Psoas muscle (tissue), 8 donors: ENCODE data around the gene FAM131C. TPM values are rescaled to one million over a fixed set of nuclear protein-coding genes. Genes with fewer than 3 reads are reported as not detected.

Experiments
- ATAC-seq, 4 donors: fragments of 200-7000 bp; cut with Tn5 transposase; one replicate each; pipeline ENCODE4 v1.9.1; 2020; ENCODE audit warnings: moderate library complexity in 3 of 4, mild to moderate bottlenecking in 2 of 4
- DNase-seq, 2 donors: peaks; one replicate each; pipeline ENCODE4 v3.0.0-alpha.2; 2020
- H3K27ac ChIP-seq: fragments of 200-600 bp; one replicate; pipeline ENCODE4 v1.8.0; 2022
- H3K27me3 ChIP-seq, 3 donors: fragments of 200-600 bp in 1 of 3; one replicate each; pipeline versions ENCODE4 v1.6.1 to v1.8.0; 2013 to 2022; ENCODE audit warnings: low read length in 2 of 3, mild to moderate bottlenecking in 2 of 3, moderate library complexity in 1 of 3; ENCODE audit not compliant: insufficient read depth in 3 of 3
- H3K36me3 ChIP-seq, 2 donors: fragments of 200-600 bp in 1 of 2; one replicate each; pipeline versions ENCODE4 v1.6.1 to v1.8.0; 2013 to 2022; ENCODE audit warnings: low read depth in 1 of 2, mild to moderate bottlenecking in 1 of 2, moderate library complexity in 1 of 2; ENCODE audit not compliant: insufficient read depth in 1 of 2
- H3K4me1 ChIP-seq: fragments of 200-600 bp; one replicate; pipeline ENCODE4 v1.8.0; 2022
- H3K4me3 ChIP-seq: fragments of 200-600 bp; one replicate; pipeline ENCODE4 v1.8.0; 2022; ENCODE audit warnings: mild to moderate bottlenecking
- H3K9me3 ChIP-seq: fragments of 200-600 bp; one replicate; pipeline ENCODE4 v1.8.0; 2022
- WGBS, 3 donors: extraction: QIAGEN DNeasy Blood & Tissue Kit; methylation state at CpG; one replicate each; pipeline versions ENCODE4 v1.1.6 to v1.1.7; 2013; 5-methylcytosine and 5-hydroxymethylcytosine counted together
- intact Hi-C, 2 donors: fragments of 100-400 bp; cut with DNase I; formaldehyde crosslinking; loops; one replicate each; pipeline versions ENCODE4 v1.11.0 to v1.14.2; 2022
- polyA plus RNA-seq, 3 donors: library from polyadenylated mRNA; stranded (reverse); fragments of 200-250 nt; gene quantifications; one replicate each; pipeline ENCODE4 v1.2.3, GENCODE V29; 2013
- total RNA-seq, 4 donors: library from RNA; stranded (reverse); fragmentation: NEBNext Ultra II Directional in 2 of 4; extraction: Animal tissue kit (Norgen Biotek cat#: 25700) in 2 of 4; gene quantifications; one replicate each; pipeline versions ENCODE4 v1.2.1 to v1.2.4, GENCODE V29; 2021 to 2023
- TF ChIP-seq, protein P1 (sequence below): fragments of 200-600 bp; IDR thresholded peaks from one replicate; pipeline ENCODE4 v1.8.0; 2022; ENCODE audit warnings: antibody characterized with exemption
- donor health status: healthy with polysubstance abuse.
- donor health status: DM: no; HTN: no; CAD: no; lungs with moderate emphysema.
- donor health status: Bipolar disorder and iron deficiency.
- donor health status: healthy.
- donor health status: DM: yes; HTN: yes; CAD: no.
- donor health status: DM: no; HTN: no; CAD: no.
- donor health status: DM: no; HTN: no; CAD: no.
- donor health status: DM: yes; HTN: yes; CAD: no.

FAM131C gene
- total and polyA plus RNA-seq, 7 donors: 0.01 to 0.51 (median 0.06) TPM; not detected in 4

DNA sequence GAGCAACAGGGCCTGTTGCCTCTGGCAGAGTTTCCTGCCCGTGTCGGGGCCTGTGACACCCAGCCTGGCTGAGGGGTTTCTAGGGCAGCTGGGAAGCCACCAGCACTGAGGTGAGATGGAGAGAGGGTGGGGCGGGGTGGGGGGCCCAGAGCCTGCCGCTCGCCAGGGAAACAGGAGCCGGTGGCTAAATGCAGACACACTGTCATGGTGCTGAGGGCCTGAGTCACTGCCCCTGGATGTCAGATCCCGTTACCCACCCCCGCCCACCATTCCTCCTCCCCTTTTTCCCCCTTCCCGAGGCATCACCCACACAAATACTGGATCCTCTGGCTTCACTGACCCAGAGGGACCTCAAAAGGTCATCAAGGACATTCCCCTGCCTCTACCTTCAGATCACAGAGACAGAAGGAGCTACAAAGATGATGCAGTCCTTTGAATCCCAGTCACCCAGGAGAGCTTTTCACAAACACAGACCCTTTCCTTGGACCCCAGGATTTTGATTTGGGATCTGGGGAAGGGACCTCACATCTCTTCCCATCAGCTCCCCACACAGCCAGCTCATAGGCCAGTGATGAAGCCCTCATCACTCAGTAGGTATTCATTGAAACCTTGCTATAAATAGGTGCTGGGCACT lies 53.7 kb downstream of the FAM131C start:
- no peaks in the 10 kb centered on the region for H3K36me3 ChIP-seq
- H3K9me3 ChIP-seq: no peaks in the 10 kb centered on the region
- peaks cover 38% of the 10 kb centered on the region for H3K4me1 ChIP-seq
- ATAC-seq: peak; percentile 43 to 60 (median 49)
- H3K4me3 ChIP-seq: peak overlapping the region; percentile 84
- TF ChIP-seq, protein P1, sequence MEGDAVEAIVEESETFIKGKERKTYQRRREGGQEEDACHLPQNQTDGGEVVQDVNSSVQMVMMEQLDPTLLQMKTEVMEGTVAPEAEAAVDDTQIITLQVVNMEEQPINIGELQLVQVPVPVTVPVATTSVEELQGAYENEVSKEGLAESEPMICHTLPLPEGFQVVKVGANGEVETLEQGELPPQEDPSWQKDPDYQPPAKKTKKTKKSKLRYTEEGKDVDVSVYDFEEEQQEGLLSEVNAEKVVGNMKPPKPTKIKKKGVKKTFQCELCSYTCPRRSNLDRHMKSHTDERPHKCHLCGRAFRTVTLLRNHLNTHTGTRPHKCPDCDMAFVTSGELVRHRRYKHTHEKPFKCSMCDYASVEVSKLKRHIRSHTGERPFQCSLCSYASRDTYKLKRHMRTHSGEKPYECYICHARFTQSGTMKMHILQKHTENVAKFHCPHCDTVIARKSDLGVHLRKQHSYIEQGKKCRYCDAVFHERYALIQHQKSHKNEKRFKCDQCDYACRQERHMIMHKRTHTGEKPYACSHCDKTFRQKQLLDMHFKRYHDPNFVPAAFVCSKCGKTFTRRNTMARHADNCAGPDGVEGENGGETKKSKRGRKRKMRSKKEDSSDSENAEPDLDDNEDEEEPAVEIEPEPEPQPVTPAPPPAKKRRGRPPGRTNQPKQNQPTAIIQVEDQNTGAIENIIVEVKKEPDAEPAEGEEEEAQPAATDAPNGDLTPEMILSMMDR: no peak
- peak overlapping the region; percentile 100 for H3K27ac ChIP-seq
- intact Hi-C loops: no loop called here
- WGBS, 3 donors: 12 to 38% (median 34%) methylated on average over 9 of the region's 9 CpGs
- no peaks in the 10 kb centered on the region for H3K27me3 ChIP-seq
- peak; percentile 81 to 95 for DNase-seq

DNA sequence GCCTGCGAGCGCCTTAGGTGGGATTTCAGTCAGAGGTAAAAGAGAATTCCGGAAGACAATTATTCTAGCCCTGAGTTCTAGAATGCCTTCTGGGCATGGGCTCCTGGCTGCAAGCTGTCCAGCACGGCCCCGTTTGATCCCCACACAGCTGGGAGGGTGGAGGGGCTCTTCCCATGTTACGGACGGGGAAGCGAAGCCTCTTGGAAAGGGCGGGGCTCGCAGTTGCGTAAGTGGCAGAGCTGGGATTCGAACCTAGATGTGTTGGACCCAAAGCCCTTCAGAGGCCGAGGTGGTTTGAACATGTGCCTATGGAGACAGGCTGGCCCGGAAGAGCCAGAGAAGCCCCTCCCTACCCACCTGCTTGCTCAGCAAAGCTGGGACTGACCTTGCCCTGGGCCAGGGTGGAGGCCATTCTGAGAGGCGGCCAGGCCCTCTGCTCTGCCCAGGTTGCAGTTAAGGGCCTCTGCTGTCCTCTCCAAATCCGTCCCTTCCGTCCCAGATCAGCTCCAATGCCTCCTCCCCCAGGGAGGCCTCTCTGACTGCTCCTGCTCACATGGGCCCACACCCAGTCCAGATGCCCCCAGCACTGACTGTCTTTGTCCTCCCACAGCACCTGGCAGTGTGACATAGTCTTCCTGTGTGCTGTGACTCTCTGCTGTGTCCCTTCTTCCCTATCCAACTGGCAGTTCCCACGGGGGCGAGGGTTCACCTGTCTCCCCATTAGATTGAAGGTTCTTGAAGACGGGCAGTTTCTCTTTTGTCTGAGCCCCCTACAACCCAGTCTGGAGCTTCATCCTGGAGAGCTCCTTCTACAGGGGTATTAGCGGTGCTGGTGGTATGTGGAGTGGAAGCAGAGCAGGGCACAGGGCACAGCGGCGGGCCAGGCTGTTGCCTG lies 54.5 kb downstream of the FAM131C start:
- WGBS, 3 donors: 29 to 39% (median 30%) methylated on average over 23 of the region's 23 CpGs
- Histone ChIP-seq H3K4me3 (peak overlapping the region; percentile 84), H3K9me3 (no peaks in the 10 kb centered on the region), H3K27me3 (no peaks in the 10 kb centered on the region), H3K4me1 (peaks cover 45% of the 10 kb centered on the region), H3K27ac (peak overlapping the region; percentile 100), H3K36me3 (no peaks in the 10 kb centered on the region)
- DNase-seq (peak; percentile 63 to 86), ATAC-seq (peak; percentile 20 to 41 (median 29))
- intact Hi-C loops: no loop called here
- TF ChIP-seq, protein P1: no peak

DNA sequence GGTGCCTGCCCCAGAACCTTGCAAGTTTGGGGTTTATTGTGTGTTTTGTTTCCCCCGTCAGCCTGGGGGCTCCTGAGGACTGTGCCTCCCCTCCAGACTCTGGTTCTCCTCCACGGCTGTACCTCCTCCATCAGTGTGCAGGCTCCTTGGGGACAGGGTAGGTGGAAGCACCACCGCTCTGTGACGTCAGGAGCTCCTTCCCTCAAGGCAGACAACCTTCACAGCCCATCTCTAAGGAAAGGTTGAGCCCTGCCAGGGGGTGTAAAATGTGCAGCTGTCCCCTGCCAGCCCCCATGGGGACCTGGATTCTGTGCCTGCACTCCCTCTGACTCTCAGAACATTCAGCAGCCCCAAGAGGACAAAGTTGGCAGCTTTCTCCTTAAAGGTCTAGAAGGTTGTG lies 55.1 kb downstream of the FAM131C start:
- H3K4me1 ChIP-seq: peaks cover 52% of the 10 kb centered on the region
- intact Hi-C loops: no loop called here

DNA sequence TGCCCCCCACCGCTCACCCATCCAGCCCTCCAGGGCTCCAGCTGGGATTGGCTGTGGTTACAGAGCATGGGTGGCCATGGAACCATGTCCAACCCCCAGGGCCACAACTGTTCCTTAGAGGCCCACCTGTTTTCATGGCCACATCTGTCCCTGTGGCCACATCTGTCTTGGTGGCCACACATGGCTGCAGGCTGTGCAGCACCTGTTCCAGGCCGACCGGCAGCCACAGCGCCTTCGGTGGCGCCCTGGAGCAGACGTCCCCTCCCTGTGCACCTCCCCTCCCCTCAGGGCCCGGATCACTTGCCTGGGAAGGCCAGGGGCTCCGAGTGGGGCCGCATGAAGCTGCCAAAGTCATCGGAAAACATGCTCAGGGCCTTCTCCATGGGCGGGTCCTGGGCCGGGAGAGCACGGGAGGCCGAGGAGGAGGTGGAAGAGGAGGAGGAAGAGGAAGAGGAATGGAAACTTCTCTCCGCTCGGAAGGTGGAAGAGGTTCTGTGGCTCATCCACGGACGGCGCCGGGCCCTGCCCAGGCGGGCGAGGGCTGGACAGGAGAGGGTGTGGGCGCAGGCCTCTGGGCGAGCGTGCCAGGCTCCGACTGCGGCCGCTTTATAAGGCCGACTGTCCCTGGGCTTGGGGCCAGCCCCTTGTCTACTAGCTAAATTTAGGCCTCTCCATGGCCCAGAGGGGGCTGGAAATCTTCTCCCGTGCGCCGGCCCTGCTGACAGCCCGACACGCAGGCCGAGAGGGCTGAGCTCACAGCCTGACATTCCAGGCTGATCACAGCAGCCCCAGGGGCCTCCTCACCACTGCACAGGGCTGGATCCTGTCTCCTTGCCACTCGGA lies 55.8 kb downstream of the FAM131C start, which contains the start of gene HSPB7:
HSPB7 (minus strand) TSS at position 583 of the 843 bp plus-strand sequence; CDS start at position 503, 80 bp downstream.
- ATAC-seq (peak; percentile 45 to 53 (median 46)), DNase-seq (peak; percentile 93 to 96)
- WGBS, 3 donors: 5 to 14% (median 14%) methylated on average over 32 to 37 of the region's 37 CpGs
- intact Hi-C loops: no loop called here
- Histone ChIP-seq H3K4me1 (peaks cover 57% of the 10 kb centered on the region), H3K27ac (peak within 1 kb of the TSS; percentile 100), H3K9me3 (no peaks in the 10 kb centered on the region), H3K36me3 (no peaks in the 10 kb centered on the region), H3K27me3 (no peaks in the 10 kb centered on the region), H3K4me3 (peak within 1 kb of the TSS; percentile 84)
- TF ChIP-seq, protein P1: no peak

More for the DNA sequence above, 55.1 kb downstream of the FAM131C start:
- H3K27me3 ChIP-seq: no peaks in the 10 kb centered on the region
- peak overlapping the region; percentile 100 for H3K27ac ChIP-seq
- 8 to 38% (median 13%) methylated on average over 4 of the region's 4 CpGs for WGBS, 3 donors
- peak; percentile 37 to 71 for DNase-seq
- ATAC-seq: peak in 3 of 4 donors; percentile 1 to 4 (median 3)
- H3K4me3 ChIP-seq: peak overlapping the region; percentile 84
- no peaks in the 10 kb centered on the region for H3K9me3 ChIP-seq
- H3K36me3 ChIP-seq: no peaks in the 10 kb centered on the region
- TF ChIP-seq, protein P1: no peak
